NCI-H2171 (cell line): ENCODE measurements around the gene MAD1L1.

Experiments
- DNase-seq: peaks from one replicate; lab custom pipeline; 2025; lab: John Stamatoyannopoulos, UW

Gene MAD1L1

GRCh38 chr7:2103071-2103898 is 129.5 kb downstream of the MAD1L1 start:
- DNase-seq = no peak

GRCh38 chr7:2102375-2102723 is 130.4 kb downstream of the MAD1L1 start:
- no peak for DNase-seq

- DNase-seq = no peak
These were observed 130.9 kb downstream of the MAD1L1 start for GRCh38 chr7:2101630-2102374.

- no peak for DNase-seq
These were observed 132.2 kb downstream of the MAD1L1 start for GRCh38 chr7:2100278-2101208.

GRCh38 chr7:2099048-2099957 is 133.4 kb downstream of the MAD1L1 start:
- no peak for DNase-seq

- DNase-seq = no peak
These were observed 134.2 kb downstream of the MAD1L1 start for GRCh38 chr7:2098496-2098895.

GRCh38 chr7:2098056-2098455 is 134.7 kb downstream of the MAD1L1 start:
- DNase-seq = no peak

GRCh38 chr7:2097492-2097891 is 135.3 kb downstream of the MAD1L1 start:
- DNase-seq = no peak

- DNase-seq = no peak
These were observed 135.9 kb downstream of the MAD1L1 start for GRCh38 chr7:2096692-2097387.

- no peak for DNase-seq
These were observed 137.3 kb downstream of the MAD1L1 start for GRCh38 chr7:2095436-2095835.

- DNase-seq = no peak
These were observed 138.2 kb downstream of the MAD1L1 start for GRCh38 chr7:2094454-2095045.

GRCh38 chr7:2093843-2094220 is 138.9 kb downstream of the MAD1L1 start:
- DNase-seq = no peak

- no peak for DNase-seq
These were observed 139.4 kb downstream of the MAD1L1 start for GRCh38 chr7:2093215-2093842.

GRCh38 chr7:2092279-2092678 is 140.5 kb downstream of the MAD1L1 start:
- DNase-seq = no peak

GRCh38 chr7:2090526-2091520 is 141.9 kb downstream of the MAD1L1 start:
- DNase-seq = no peak

- no peak for DNase-seq
These were observed 143.9 kb downstream of the MAD1L1 start for GRCh38 chr7:2088801-2089200.

- no peak for DNase-seq
These were observed 145.0 kb downstream of the MAD1L1 start for GRCh38 chr7:2087744-2088143.

GRCh38 chr7:2086229-2086628 is 146.5 kb downstream of the MAD1L1 start:
- DNase-seq = no peak

- no peak for DNase-seq
These were observed 146.9 kb downstream of the MAD1L1 start for GRCh38 chr7:2085804-2086203.
